Adrenal gland (tissue), 12 donors: ENCODE results near the gene PKMYT1. TPM values are rescaled to one million over a fixed set of nuclear protein-coding genes. Genes with fewer than 3 reads are reported as not detected.

Experiments used
- DNase-seq, 7 donors: peaks; one replicate each; pipeline ENCODE4 v3.0.0-alpha.2; 2019 to 2020
- H3K27ac ChIP-seq, 5 donors: fragments of 200-600 bp; sonication (generic) in 4 of 5; 1 replicate in 3 of 5; 2 replicates in 2 of 5; pipeline versions ENCODE4 v1.5.1 to v1.8.0; 2016 to 2020; ENCODE audit warnings: mild to moderate bottlenecking in 1 of 5
- H3K27me3 ChIP-seq: fragments of 200-600 bp; 2 replicates; pipeline ENCODE4 v1.8.0; 2021
- H3K36me3 ChIP-seq, 2 donors: fragments of 200-600 bp; replicated peaks in 1 of 2; 1 replicate in 1 of 2; 2 replicates in 1 of 2; pipeline versions ENCODE4 v1.5.1 to v1.8.0; 2018 to 2022
- H3K4me1 ChIP-seq, 2 donors: fragments of 200-600 bp; replicated peaks in 1 of 2; 1 replicate in 1 of 2; 2 replicates in 1 of 2; pipeline versions ENCODE4 v1.5.1 to v1.8.0; 2018 to 2021
- H3K4me3 ChIP-seq, 4 donors: fragments of 200-600 bp; sonication (generic) in 3 of 4; one replicate each; pipeline ENCODE4 v1.5.1; 2016 to 2018
- H3K9me3 ChIP-seq, 3 donors: fragments of 200-600 bp; sonication (generic) in 1 of 3; replicated peaks in 1 of 3; 1 replicate in 2 of 3; 2 replicates in 1 of 3; pipeline versions ENCODE4 v1.5.1 to v1.8.0; 2016 to 2021
- POLR2A ChIP-seq, 2 donors: fragments of 450-650 bp; IDR thresholded peaks; one replicate each; pipeline ENCODE4 v1.6.1; 2017; ENCODE audit warnings: antibody characterized with exemption in 2 of 2, mild to moderate bottlenecking in 2 of 2, moderate library complexity in 1 of 2
- WGBS, 4 donors: extraction: QIAGEN DNeasy Blood & Tissue Kit in 2 of 4; methylation state at CpG; one replicate each; pipeline versions ENCODE4 v1.1.5 to v1.1.7; 2013 to 2017; 5-methylcytosine and 5-hydroxymethylcytosine counted together
- intact Hi-C, 2 donors: fragments of 100-400 bp; cut with DNase I; formaldehyde crosslinking; loops; one replicate each; pipeline versions ENCODE4 v1.14.1 to v1.15.0; 2022 to 2023
- polyA plus RNA-seq, 3 donors: library from polyadenylated mRNA; stranded (reverse); fragments of 200-250 nt in 2 of 3; fragments of 350-450 nt in 1 of 3; fragmentation: Illumina TruSeq in 1 of 3; extraction: RNeasy Lipid Tissue Mini Kit (QIAGEN cat#74804) in 1 of 3; gene quantifications; one replicate each; pipeline ENCODE4 v1.2.3, GENCODE V29; 2013 to 2014
- total RNA-seq, 9 donors: library from RNA; depleted of rRNA in 4 of 9; stranded (reverse); fragments of >200 nt in 4 of 9; fragments of 120-200 nt in 1 of 9; fragmentation: NEBNext Ultra II Directional in 1 of 9; extraction: Animal tissue kit (Norgen Biotek cat#: 25700) in 1 of 9; gene quantifications; one replicate each; pipeline versions ENCODE4 v1.1.0 to v1.2.4, GENCODE V29; 2013 to 2023
- TF ChIP-seq, protein P1 (sequence below), 6 experiments: fragments of 450-650 bp in 4 of 6; fragments of 200-600 bp in 2 of 6; sonication (generic) in 1 of 6; IDR thresholded peaks; 1 replicate in 5 of 6; 2 replicates in 1 of 6; pipeline versions ENCODE4 v1.5.1 to v1.8.0; 2016 to 2021; ENCODE audit warnings: antibody characterized with exemption in 6 of 6, mild to moderate bottlenecking in 2 of 6, moderate library complexity in 1 of 6
- donor health status: healthy with polysubstance abuse.
- donor health status: Bipolar disorder and iron deficiency.
- donor health status: DM: yes; HTN: yes; CAD: no.
- donor health status: DM: no; HTN: no; CAD: no.
- donor health status: DM: no; HTN: no; CAD: no.
- donor health status: DM: yes; HTN: yes; CAD: no.

PKMYT1 gene
- total and polyA plus RNA-seq, 12 donors, result 0.46 to 7.0 (median 2.9) TPM

DNA sequence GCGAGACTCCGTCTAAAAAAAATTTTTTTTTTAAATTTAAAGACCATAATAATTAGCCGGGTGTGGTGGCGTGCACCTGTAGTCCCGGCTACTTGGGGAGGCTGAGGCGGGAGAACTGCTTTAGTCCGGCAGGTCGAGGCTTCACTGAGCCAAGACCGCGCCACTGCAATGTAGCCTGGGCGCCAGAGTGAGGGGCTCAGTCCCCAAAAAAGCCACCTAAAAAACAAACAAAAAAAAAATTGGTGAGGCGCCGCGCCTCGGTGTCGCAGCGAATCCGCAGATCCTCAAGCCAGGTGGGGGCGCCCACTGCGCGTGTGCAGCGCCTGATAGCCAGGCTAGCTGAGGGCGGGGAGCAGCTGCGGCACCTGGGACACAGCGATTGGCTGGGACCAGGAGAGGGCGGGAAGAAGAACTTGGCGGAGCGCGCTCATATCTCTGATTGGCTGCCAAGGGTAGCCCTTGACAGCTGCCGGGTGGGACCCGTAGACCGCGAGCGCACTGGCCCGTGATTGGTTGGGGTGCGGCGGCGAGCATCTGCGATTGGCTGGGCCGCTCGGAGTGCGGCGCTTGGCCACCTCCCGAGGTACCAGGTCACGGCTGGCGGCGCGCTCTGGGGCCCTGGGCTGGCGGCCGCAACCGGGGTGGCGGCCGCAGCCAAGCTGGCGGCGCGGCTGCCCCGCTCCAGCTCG lies 23.5 kb upstream of the PKMYT1 start:
- intact Hi-C loops, result loop anchor here in 1 of 2 donors (2.0 kb wide), 1 partner anchor 25 kb away; no protein-coding TSS in a partner anchor
- WGBS, 4 donors, result 7 to 17% (median 10%) methylated on average over 26 to 58 of the region's 58 CpGs
- Histone ChIP-seq H3K27ac (peak overlapping the region in 1 of 5 donors; percentile 71), H3K4me1 (peaks cover 0 to 4% of the 10 kb centered on the region in 2 donors), H3K4me3 (peak overlapping the region in 1 of 4 donors; percentile 16), H3K9me3 (no peaks in the 10 kb centered on the region), H3K27me3 (peaks cover 6% of the 10 kb centered on the region), H3K36me3 (no peaks in the 10 kb centered on the region)
- no peak for TF ChIP-seq POLR2A (IDR thresholded peaks at IDR 0.05)
- TF ChIP-seq, protein P1, sequence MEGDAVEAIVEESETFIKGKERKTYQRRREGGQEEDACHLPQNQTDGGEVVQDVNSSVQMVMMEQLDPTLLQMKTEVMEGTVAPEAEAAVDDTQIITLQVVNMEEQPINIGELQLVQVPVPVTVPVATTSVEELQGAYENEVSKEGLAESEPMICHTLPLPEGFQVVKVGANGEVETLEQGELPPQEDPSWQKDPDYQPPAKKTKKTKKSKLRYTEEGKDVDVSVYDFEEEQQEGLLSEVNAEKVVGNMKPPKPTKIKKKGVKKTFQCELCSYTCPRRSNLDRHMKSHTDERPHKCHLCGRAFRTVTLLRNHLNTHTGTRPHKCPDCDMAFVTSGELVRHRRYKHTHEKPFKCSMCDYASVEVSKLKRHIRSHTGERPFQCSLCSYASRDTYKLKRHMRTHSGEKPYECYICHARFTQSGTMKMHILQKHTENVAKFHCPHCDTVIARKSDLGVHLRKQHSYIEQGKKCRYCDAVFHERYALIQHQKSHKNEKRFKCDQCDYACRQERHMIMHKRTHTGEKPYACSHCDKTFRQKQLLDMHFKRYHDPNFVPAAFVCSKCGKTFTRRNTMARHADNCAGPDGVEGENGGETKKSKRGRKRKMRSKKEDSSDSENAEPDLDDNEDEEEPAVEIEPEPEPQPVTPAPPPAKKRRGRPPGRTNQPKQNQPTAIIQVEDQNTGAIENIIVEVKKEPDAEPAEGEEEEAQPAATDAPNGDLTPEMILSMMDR (IDR thresholded peaks at IDR 0.05), result peak in 5 of 6 experiments; percentile 31 to 56 (median 53)
- peak; percentile 98 to 99 (median 99) for DNase-seq

DNA sequence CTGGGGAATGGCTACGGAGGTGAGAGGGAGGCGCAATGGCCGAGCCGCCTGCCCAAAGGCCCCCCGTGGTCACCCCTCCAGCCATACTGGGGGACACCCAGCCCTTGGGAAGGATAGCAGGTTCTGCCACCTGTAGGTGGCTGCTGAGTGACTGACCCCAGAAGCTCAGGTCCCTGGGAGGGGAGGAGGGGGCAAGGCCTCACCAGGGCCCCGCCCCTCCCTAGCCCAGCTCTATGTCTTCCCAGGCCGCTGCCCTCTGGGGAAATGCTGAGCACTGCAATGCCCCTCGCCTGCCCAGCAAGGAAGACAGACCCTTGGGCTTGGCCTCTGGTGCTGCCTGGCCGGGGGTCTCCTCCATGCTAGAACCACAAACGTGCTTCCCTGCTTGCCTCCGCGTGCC lies 21.1 kb upstream of the PKMYT1 start:
- Histone ChIP-seq H3K4me1 (peaks cover 0 to 4% of the 10 kb centered on the region in 2 donors), H3K36me3 (no peaks in the 10 kb centered on the region), H3K4me3 (no peak overlapping the region), H3K27me3 (no peaks in the 10 kb centered on the region), H3K27ac (no peak overlapping the region), H3K9me3 (no peaks in the 10 kb centered on the region)
- WGBS, 4 donors, result 64 to 69% (median 65%) methylated on average over 5 to 12 of the region's 12 CpGs; no CpG with 5 or more reads in 1 of the 4 donors
- intact Hi-C loops, result no loop called here
- TF ChIP-seq POLR2A (IDR thresholded peaks at IDR 0.05), result no peak
- TF ChIP-seq, protein P1 (IDR thresholded peaks at IDR 0.05), result no peak
- DNase-seq, result no peak

DNA sequence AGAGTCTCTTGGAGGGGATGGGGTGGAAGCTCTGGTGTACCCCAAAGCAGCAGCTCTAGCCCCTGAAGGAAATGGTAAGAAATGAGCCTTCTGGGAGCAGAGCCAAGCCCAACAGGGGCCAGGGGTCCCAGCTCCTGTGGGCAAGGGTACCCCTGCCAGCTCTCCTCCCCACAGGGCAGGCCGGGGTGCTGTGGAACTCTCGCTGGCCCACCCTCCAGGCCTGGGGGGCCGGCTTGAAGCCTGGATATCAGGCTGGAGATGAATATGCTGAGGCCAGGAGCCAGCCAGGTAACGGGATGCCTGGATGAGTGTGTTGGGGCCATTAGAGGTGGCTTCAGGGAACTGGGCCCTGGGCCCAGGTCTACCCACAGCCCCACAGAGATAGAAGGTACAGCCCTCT lies 20.3 kb upstream of the PKMYT1 start:
- no peaks in the 10 kb centered on the region for H3K27me3 ChIP-seq
- DNase-seq, result no peak
- 70 to 100% (median 76%) methylated on average over 1 to 4 of the region's 4 CpGs for WGBS, 4 donors
- H3K36me3 ChIP-seq, result no peaks in the 10 kb centered on the region
- no peak overlapping the region for H3K4me3 ChIP-seq
- intact Hi-C loops, result no loop called here
- H3K27ac ChIP-seq, result no peak overlapping the region
- peaks cover 0 to 4% of the 10 kb centered on the region in 2 donors for H3K4me1 ChIP-seq
- no peaks in the 10 kb centered on the region for H3K9me3 ChIP-seq
- TF ChIP-seq, protein P1 (IDR thresholded peaks at IDR 0.05), result no peak

DNA sequence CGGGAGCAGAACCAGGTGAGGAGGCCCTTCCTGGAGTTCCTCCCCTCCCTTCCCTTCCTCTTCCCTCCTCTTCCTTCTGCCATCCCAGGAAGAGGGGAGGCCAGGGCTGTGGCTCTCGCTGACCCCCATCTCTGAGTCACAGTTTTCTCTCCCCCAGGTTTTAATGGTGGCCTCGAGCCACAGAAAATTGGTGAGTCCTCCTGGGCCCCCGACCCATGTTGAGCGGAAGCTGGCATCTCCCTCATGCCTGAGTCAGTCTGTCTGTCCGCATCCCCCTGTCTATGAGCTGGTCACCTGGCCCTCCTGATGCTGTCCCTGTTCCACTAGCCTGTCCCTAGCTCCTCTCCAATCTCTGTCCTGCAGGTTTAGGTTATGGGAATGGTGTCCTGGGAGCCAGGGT lies 19.7 kb upstream of the PKMYT1 start:
- Histone ChIP-seq H3K36me3 (no peaks in the 10 kb centered on the region), H3K4me3 (no peak overlapping the region), H3K27me3 (no peaks in the 10 kb centered on the region), H3K4me1 (peaks cover 0 to 2% of the 10 kb centered on the region in 2 donors), H3K27ac (no peak overlapping the region), H3K9me3 (no peaks in the 10 kb centered on the region)
- WGBS, 4 donors, result 81 to 86% (median 82%) methylated on average over 6 of the region's 6 CpGs
- DNase-seq, result no peak
- TF ChIP-seq, protein P1 (IDR thresholded peaks at IDR 0.05), result no peak
- TF ChIP-seq POLR2A (IDR thresholded peaks at IDR 0.05), result no peak
- intact Hi-C loops, result loop anchor here in 1 of 2 donors (5.0 kb wide), 1 partner anchor 32 kb away; no protein-coding TSS in a partner anchor
